ENCODE data around the gene DNAJB6. TPM values are rescaled to one million over a fixed set of nuclear protein-coding genes. Genes with fewer than 3 reads are reported as not detected.

Gene DNAJB6
- total RNA-seq, 2 experiments from 2014 or later: 67.8 to 80.6 TPM

DNA sequence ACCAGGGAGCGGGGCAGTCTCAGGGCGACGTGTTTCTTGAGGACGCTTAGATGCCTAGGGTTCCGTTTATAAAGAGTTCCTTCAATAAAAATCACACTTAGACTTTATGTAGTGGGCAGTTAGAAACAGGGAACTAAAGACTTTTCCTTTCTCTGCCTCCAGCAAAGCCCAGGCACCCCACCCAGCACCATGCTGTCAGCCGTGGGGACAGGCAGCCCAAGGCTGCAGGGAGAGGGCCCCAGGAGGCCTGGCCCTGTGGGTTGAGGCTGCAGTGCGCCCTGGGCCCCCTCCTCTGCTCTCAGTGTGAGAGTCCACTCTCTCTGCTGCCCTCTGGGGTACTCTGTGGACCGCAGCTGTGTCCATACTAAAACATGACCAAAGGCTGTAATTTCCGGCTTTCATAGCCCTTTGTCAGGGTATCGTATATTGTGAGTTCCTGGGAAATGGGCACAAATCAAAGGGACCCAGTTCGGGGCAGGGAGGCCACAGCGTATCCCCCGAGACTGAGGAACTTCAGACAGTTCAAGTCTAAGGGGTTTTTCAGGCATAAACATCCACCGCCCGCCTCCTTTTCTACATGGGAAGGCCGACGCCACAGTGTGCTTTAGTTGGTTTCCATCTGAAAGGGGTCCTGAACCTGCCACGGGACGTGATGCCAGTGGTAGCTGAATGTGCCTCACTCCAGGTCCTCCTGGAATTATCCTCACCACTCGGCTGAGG lies 59.7 kb downstream of the DNAJB6 start:
- no peaks in the 10 kb centered on the region for H3K9me3 Mint-ChIP-seq
- ATAC-seq: no peak
- intact Hi-C loops (cut with micrococcal nuclease): no loop called here
- no peak overlapping the region for H3K4me3 Mint-ChIP-seq
- ChIA-PET POLR2A (interaction anchor here (1.4 kb wide), 1 partner anchor 9 kb away, joined by 4 read pairs; no protein-coding TSS in a partner anchor), CTCF (no interaction called here)
- peaks cover 16% of the 10 kb centered on the region for H3K4me1 Mint-ChIP-seq (ENCODE audit: low read depth)
- peaks cover 30% of the 10 kb centered on the region for H3K36me3 Mint-ChIP-seq (ENCODE audit: low read depth)
- TF ChIP-seq CTCF (IDR thresholded peaks at IDR 0.05): no peak
- H3K27me3 Mint-ChIP-seq: no peaks in the 10 kb centered on the region
- no peak for DNase-seq
- no peak overlapping the region for H3K27ac Mint-ChIP-seq

DNA sequence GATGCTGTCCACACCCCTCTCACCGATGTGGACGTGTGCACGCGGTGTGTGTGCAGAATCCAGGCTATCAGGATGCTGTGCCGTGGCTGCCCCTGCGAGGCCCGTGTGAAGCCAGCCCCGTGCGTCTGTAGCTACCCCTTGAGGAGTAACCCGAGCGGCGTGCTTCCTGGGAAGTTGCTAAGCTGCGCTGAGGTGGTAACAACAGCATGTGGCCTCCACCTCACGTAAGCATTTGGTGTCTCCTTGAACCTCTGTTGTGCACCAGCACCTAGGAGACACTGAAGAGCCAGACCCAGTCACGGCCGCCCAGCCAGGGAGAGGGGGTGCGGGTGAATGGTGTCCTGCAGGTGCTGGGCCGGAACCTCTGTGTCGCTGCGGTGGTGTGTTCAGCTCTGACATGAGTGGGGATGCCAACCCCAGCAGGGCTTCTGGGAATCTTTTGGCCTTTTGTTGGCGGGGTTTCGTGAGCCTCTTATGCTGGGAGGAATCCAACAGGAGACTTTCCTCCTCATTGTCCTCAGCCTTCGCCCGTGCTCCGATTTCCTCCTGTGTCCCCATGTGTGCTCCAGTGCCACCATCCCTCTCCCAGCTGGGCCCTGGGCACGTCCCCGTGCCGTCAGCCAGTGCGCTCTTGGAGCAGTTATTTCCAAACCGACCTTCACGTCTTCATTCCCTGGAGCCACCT lies 60.4 kb downstream of the DNAJB6 start:
- H3K36me3 Mint-ChIP-seq (ENCODE audit: low read depth): peaks cover 24% of the 10 kb centered on the region
- POLR2A ChIA-PET: interaction anchor here (1.4 kb wide), 1 partner anchor 10 kb away, joined by 4 read pairs; no protein-coding TSS in a partner anchor
- H3K27me3 Mint-ChIP-seq: no peaks in the 10 kb centered on the region
- CTCF ChIA-PET: interaction anchor here (0.7 to 1.8 kb wide), 4 partner anchors 11 to 433 kb away, joined by 3 to 8 read pairs (median 4); no protein-coding TSS in a partner anchor
- H3K9me3 Mint-ChIP-seq: no peaks in the 10 kb centered on the region
- DNase-seq: no peak
- H3K27ac Mint-ChIP-seq: no peak overlapping the region
- TF ChIP-seq CTCF (IDR thresholded peaks at IDR 0.05): no peak
- ATAC-seq: no peak
- no peak overlapping the region for H3K4me3 Mint-ChIP-seq
- intact Hi-C loops (cut with micrococcal nuclease): no loop called here
- H3K4me1 Mint-ChIP-seq (ENCODE audit: low read depth): peaks cover 14% of the 10 kb centered on the region

DNA sequence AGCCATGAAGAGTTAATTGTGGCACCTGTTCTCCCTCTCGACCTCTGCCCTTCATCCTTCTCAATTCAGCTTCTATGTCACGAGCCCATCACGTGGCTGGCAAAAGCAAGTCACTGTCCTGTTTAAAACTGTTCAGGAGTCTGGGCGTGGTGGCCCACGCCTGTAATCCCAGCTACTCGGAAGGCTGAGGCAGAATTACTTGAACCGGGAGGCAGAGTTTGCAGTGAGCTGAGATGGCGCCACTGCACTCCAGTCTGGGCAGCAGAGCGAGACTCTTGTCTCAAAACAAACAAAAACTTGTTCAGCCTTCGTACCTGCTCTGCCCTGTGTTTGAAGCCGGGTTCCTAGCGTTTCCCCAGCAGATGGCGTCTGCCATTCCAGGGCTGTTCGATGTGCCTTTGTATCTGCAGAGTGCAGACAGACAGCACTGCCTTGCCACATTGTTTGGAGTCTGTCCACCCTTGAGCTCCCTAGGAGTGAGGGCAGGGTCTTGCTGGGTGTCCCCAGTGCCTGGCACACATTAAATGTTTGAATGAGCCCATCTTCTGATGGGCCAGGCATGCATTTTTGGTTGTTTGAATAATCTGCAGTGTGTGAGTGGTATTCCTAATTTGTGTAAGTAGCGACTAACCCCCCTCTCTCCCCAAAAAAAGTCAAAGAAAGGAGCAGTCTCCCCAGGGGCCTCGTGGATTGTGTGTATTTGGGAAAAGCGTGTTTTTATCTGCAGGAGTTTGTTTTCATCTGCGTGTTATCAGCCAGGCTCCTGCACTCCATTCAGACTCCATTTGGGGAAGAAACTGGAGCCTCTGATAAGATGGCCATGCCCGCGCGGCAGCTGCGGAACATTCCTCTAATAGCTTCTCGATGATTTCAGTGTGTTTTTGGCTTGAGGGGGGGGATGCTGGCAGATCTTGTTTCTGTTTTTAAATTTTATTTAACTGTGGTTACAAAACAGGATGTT lies 61.2 kb downstream of the DNAJB6 start:
- peaks cover 13% of the 10 kb centered on the region for H3K4me1 Mint-ChIP-seq (ENCODE audit: low read depth)
- H3K4me3 Mint-ChIP-seq: no peak overlapping the region
- ChIA-PET POLR2A (interaction anchor here (1.4 kb wide), 1 partner anchor 11 kb away, joined by 4 read pairs; no protein-coding TSS in a partner anchor), CTCF (interaction anchor here (0.7 to 1.8 kb wide), 5 partner anchors 12 to 434 kb away, joined by 3 to 8 read pairs (median 3); no protein-coding TSS in a partner anchor)
- DNase-seq: peak; percentile 32
- intact Hi-C loops (cut with micrococcal nuclease): no loop called here
- no peaks in the 10 kb centered on the region for H3K27me3 Mint-ChIP-seq
- ATAC-seq: peak; percentile 39
- H3K36me3 Mint-ChIP-seq (ENCODE audit: low read depth): peaks cover 25% of the 10 kb centered on the region
- TF ChIP-seq CTCF (IDR thresholded peaks at IDR 0.05): peak; percentile 28
- no peak overlapping the region for H3K27ac Mint-ChIP-seq
- H3K9me3 Mint-ChIP-seq: no peaks in the 10 kb centered on the region

DNA sequence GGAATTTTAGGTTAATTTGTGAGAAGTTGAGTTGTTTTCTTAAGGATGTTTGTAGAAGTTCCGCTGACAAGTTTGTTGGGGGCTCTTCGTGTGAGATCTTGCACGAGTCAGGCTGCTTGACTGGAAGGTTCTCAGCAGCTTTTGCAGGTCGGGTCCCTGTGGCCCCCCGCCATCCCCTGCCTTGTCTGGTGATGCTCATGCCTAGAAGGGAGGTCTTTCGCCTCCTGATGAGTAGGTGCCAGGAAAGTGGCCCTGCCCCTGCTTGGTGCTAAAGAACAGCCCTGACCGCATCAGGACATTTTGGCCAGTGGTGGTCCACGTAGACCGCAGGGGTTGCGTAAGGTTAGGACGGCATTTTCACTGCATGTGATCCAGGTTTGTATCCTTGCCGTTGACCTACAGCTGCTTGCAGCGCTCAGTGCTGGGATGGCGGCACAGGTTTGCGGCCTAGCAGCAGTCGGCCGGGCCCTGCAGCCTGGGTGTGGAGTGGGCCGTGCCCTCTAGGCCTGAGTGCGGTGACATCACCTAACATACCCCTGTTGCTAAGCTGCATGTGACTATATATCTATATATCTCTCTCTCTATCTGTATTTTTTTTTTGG lies 62.4 kb downstream of the DNAJB6 start:
- ATAC-seq: no peak
- Mint-ChIP-seq H3K4me1 (ENCODE audit: low read depth) (peaks cover 12% of the 10 kb centered on the region), H3K4me3 (no peak overlapping the region), H3K9me3 (no peaks in the 10 kb centered on the region), H3K36me3 (ENCODE audit: low read depth) (peaks cover 24% of the 10 kb centered on the region), H3K27me3 (no peaks in the 10 kb centered on the region), H3K27ac (no peak overlapping the region)
- intact Hi-C loops (cut with micrococcal nuclease): no loop called here
- ChIA-PET CTCF (interaction anchor here (1.6 to 1.8 kb wide), 2 partner anchors 13 to 435 kb away, joined by 3 to 8 read pairs; no protein-coding TSS in a partner anchor), POLR2A (no interaction called here)
- TF ChIP-seq CTCF (IDR thresholded peaks at IDR 0.05): no peak
- DNase-seq: no peak
